ENCODE data around the gene DTNB. TPM values are rescaled to one million over a fixed set of nuclear protein-coding genes. Genes with fewer than 3 reads are reported as not detected.
A peak's percentile ranks its signal among the peaks of the same experiment; 100 is the strongest.
"Not testable (repeated sequence)": the region's sequence is repeated elsewhere in the genome, so short reads cannot be mapped to it uniquely, and the experiment has no call there.

DTNB gene
- total RNA-seq, 1 donor from 2014 or later = 17.9 TPM

GRCh38 chr2:25608718-25609117 is 64.7 kb downstream of the DTNB start:
- no peak for DNase-seq (ENCODE audit: extremely low spot score in 2 of 2)
- no peaks in the 10 kb centered on the region for H3K4me1 ChIP-seq
- H3K27ac ChIP-seq = no peak overlapping the region
- no peaks in the 10 kb centered on the region for H3K9me3 ChIP-seq
- H3K27me3 ChIP-seq = no peaks in the 10 kb centered on the region
- no peak for TF ChIP-seq CTCF (IDR thresholded peaks at IDR 0.05)
- no peak for TF ChIP-seq POLR2A (IDR thresholded peaks at IDR 0.05)
- no peak for TF ChIP-seq POLR2AphosphoS5 (IDR thresholded peaks at IDR 0.05; ENCODE audit: insufficient read depth in 1 of 2, low read depth in 1 of 2)
- no peak overlapping the region for H3K4me3 ChIP-seq
- intact Hi-C loops (cut with DNase I) = no loop called here
- no peaks in the 10 kb centered on the region for H3K36me3 ChIP-seq

GRCh38 chr2:25606892-25607291 is 66.5 kb downstream of the DTNB start:
- Histone ChIP-seq H3K27me3 (no peaks in the 10 kb centered on the region), H3K36me3 (no peaks in the 10 kb centered on the region), H3K4me3 (no peak overlapping the region), H3K4me1 (no peaks in the 10 kb centered on the region), H3K27ac (no peak overlapping the region), H3K9me3 (no peaks in the 10 kb centered on the region)
- intact Hi-C loops (cut with DNase I) = no loop called here
- no peak for DNase-seq (ENCODE audit: extremely low spot score in 2 of 2)
- no peak for TF ChIP-seq POLR2AphosphoS5 (IDR thresholded peaks at IDR 0.05; ENCODE audit: insufficient read depth in 1 of 2, low read depth in 1 of 2)
- TF ChIP-seq CTCF (IDR thresholded peaks at IDR 0.05) = peak; percentile 34 to 51 (median 51)

GRCh38 chr2:25602333-25602723 is 71.0 kb downstream of the DTNB start:
- no peaks in the 10 kb centered on the region for H3K9me3 ChIP-seq
- H3K4me3 ChIP-seq = no peak overlapping the region
- intact Hi-C loops (cut with DNase I) = no loop called here
- DNase-seq (ENCODE audit: extremely low spot score in 2 of 2) = no peak
- no peaks in the 10 kb centered on the region for H3K36me3 ChIP-seq
- no peaks in the 10 kb centered on the region for H3K4me1 ChIP-seq
- TF ChIP-seq POLR2AphosphoS5 (IDR thresholded peaks at IDR 0.05; ENCODE audit: insufficient read depth in 1 of 2, low read depth in 1 of 2) = no peak
- no peak for TF ChIP-seq POLR2A (IDR thresholded peaks at IDR 0.05)
- no peak for TF ChIP-seq CTCF (IDR thresholded peaks at IDR 0.05)
- no peak overlapping the region for H3K27ac ChIP-seq
- no peaks in the 10 kb centered on the region for H3K27me3 ChIP-seq

GRCh38 chr2:25601711-25602332 is 71.6 kb downstream of the DTNB start:
- H3K27ac ChIP-seq; DNase-seq (ENCODE audit: extremely low spot score in 2 of 2); H3K9me3 ChIP-seq; H3K4me3 ChIP-seq; intact Hi-C loops (cut with DNase I); H3K27me3 ChIP-seq; H3K36me3 ChIP-seq; H3K4me1 ChIP-seq: not testable (repeated sequence)

- no peaks in the 10 kb centered on the region for H3K27me3 ChIP-seq
- no peak overlapping the region for H3K4me3 ChIP-seq
- H3K36me3 ChIP-seq = no peaks in the 10 kb centered on the region
- H3K4me1 ChIP-seq = no peaks in the 10 kb centered on the region
- H3K9me3 ChIP-seq = no peaks in the 10 kb centered on the region
- no peak for TF ChIP-seq POLR2AphosphoS5 (IDR thresholded peaks at IDR 0.05; ENCODE audit: insufficient read depth in 1 of 2, low read depth in 1 of 2)
- TF ChIP-seq POLR2A (IDR thresholded peaks at IDR 0.05) = no peak
- TF ChIP-seq CTCF (IDR thresholded peaks at IDR 0.05) = no peak
- H3K27ac ChIP-seq = no peak overlapping the region
- no peak for DNase-seq (ENCODE audit: extremely low spot score in 2 of 2)
- intact Hi-C loops (cut with DNase I) = no loop called here
These were observed 74.5 kb downstream of the DTNB start for GRCh38 chr2:25598911-25599310.

All from vagina (tissue), 2 donors.